Upper lobe of left lung (tissue), 4 donors: Measurements from ENCODE around the gene ERVMER34-1.

Source experiments
- CTCF ChIP-seq, 6 experiments: fragments of 450-650 bp in 4 of 6; fragments of 200-600 bp in 2 of 6; sonication (generic) in 2 of 6; IDR thresholded peaks; one replicate each; pipeline ENCODE4 v1.5.1; 2016 to 2019; ENCODE audit warnings: antibody characterized with exemption in 6 of 6
- EP300 ChIP-seq, 4 donors: sonication (generic); formaldehyde crosslinking; IDR thresholded peaks; one replicate each; pipeline ENCODE4 v1.5.1; 2017; ENCODE audit warnings: antibody characterized with exemption in 4 of 4, control low read depth in 2 of 4

- TF ChIP-seq CTCF (IDR thresholded peaks at IDR 0.05) (no peak), EP300 (IDR thresholded peaks at IDR 0.05) (no peak)
Observed at GRCh38 chr4:52709155-52709554, 42.1 kb downstream of the ERVMER34-1 start.
